ENCODE results near the gene TMEM52B. TPM values are rescaled to one million over a fixed set of nuclear protein-coding genes. Genes with fewer than 3 reads are reported as not detected.

Gene TMEM52B
- total and polyA plus RNA-seq, 3 donors from 2014 or later: 0.74 to 1.2 (median 0.76) TPM

- DNase-seq: no peak
- Histone ChIP-seq H3K27ac (no peak overlapping the region), H3K4me3 (no peak overlapping the region), H3K9me3 (no peaks in the 10 kb centered on the region), H3K27me3 (no peaks in the 10 kb centered on the region), H3K4me1 (no peaks in the 10 kb centered on the region), H3K36me3 (ENCODE audit: low read depth, missing control alignments) (no peaks in the 10 kb centered on the region)
- WGBS, 2 donors: 94 to 95% methylated on average over 3 of the region's 3 CpGs
- intact Hi-C loops (cut with DNase I; ENCODE audit: low total_unique reads): no loop called here
- TF ChIP-seq POLR2A (IDR thresholded peaks at IDR 0.05) (no peak), CTCF (IDR thresholded peaks at IDR 0.05) (no peak)
Measured at GRCh38 chr12:10205220-10205807, 26.5 kb downstream of the TMEM52B start.

GRCh38 chr12:10207136-10207535 is 28.3 kb downstream of the TMEM52B start:
- WGBS, 2 donors: 24 to 26% methylated on average over 2 of the region's 2 CpGs
- Histone ChIP-seq H3K27me3 (no peaks in the 10 kb centered on the region), H3K9me3 (no peaks in the 10 kb centered on the region), H3K4me1 (no peaks in the 10 kb centered on the region), H3K27ac (no peak overlapping the region), H3K36me3 (ENCODE audit: low read depth, missing control alignments) (no peaks in the 10 kb centered on the region), H3K4me3 (no peak overlapping the region)
- TF ChIP-seq CTCF (IDR thresholded peaks at IDR 0.05): no peak
- TF ChIP-seq POLR2A (IDR thresholded peaks at IDR 0.05): no peak
- intact Hi-C loops (cut with DNase I; ENCODE audit: low total_unique reads): no loop called here
- DNase-seq: no peak

DNA sequence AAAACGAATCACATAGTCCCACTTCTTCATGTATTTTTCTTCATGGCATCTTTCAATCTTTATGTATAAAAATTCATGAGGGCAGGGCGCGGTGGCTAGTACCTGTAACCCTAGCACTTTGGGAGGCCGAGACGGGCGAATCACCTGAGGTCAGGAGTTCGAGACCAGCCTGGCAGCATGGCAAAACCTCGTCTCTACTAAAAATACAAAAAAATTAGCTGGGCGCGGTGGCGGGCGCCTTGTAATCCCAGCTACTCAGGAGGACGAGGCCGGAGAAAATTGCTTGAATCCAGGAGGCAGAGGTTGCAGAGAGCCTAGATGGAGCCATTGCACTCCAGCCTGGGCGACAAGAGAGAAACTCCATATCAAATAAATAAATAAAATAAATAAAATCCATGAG is 31.4 kb downstream of the TMEM52B start:
- Histone ChIP-seq H3K9me3 (no peaks in the 10 kb centered on the region), H3K4me1 (peaks cover 4% of the 10 kb centered on the region), H3K27me3 (no peaks in the 10 kb centered on the region), H3K27ac (no peak overlapping the region), H3K36me3 (ENCODE audit: low read depth, missing control alignments) (no peaks in the 10 kb centered on the region), H3K4me3 (no peak overlapping the region)
- TF ChIP-seq CTCF (IDR thresholded peaks at IDR 0.05): no peak
- intact Hi-C loops (cut with DNase I; ENCODE audit: low total_unique reads): no loop called here
- WGBS, 2 donors: 84 to 88% methylated on average over 15 of the region's 15 CpGs
- no peak for DNase-seq

GRCh38 chr12:10211101-10211939 is 32.5 kb downstream of the TMEM52B start:
- TF ChIP-seq POLR2A (IDR thresholded peaks at IDR 0.05) (no peak), CTCF (IDR thresholded peaks at IDR 0.05) (no peak)
- DNase-seq: no peak

More at GRCh38 chr12:10211101-10211939, 32.5 kb downstream of the TMEM52B start:
- H3K4me1 ChIP-seq: peaks cover 4% of the 10 kb centered on the region
- intact Hi-C loops (cut with DNase I; ENCODE audit: low total_unique reads): no loop called here
- H3K36me3 ChIP-seq (ENCODE audit: low read depth, missing control alignments): no peaks in the 10 kb centered on the region
- no peaks in the 10 kb centered on the region for H3K9me3 ChIP-seq
- WGBS, 2 donors: 69 to 78% methylated on average over 25 of the region's 25 CpGs
- H3K27me3 ChIP-seq: no peaks in the 10 kb centered on the region
- peak overlapping the region; percentile 74 to 99 for H3K4me3 ChIP-seq
- H3K27ac ChIP-seq: peak overlapping the region; percentile 99 to 100
